GM12878 (cell line): ENCODE measurements around the gene PAX2. TPM values are rescaled to one million over a fixed set of nuclear protein-coding genes. Genes with fewer than 3 reads are reported as not detected.

ENCODE experiments used
- ATAC-seq: fragments of 200-7000 bp; cut with Tn5 transposase; 3 replicates; pipeline ENCODE4 v1.9.1; 2020; ENCODE audit warnings: mild to moderate bottlenecking, moderate library complexity
- BruUV-seq: library from RNA; stranded (reverse); fragments of 400-500 nt; replicated peaks from 2 replicates; lab custom pipeline; 2021; lab: Mats Ljungman, UMichigan
- CTCF ChIA-PET: fragments of 300-600 bp; sonication (Branson Sonifier 250); formaldehyde crosslinking; extraction: SDS; loops from one replicate; lab custom pipeline; 2021; ENCODE audit warnings: inconsistent platforms; lab: Yijun Ruan, JAX
- POLR2A ChIA-PET: fragments of 350-600 bp; formaldehyde crosslinking; extraction: SDS; loops from one replicate; lab custom pipeline; 2021; ENCODE audit warnings: inconsistent platforms; lab: Charles Lee
- RAD21 ChIA-PET: fragments of 300-600 bp; sonication (Branson Sonifier 250); formaldehyde crosslinking; loops from one replicate; lab custom pipeline; 2023; ENCODE audit warnings: antibody characterized with exemption; ENCODE audit not compliant: unreplicated experiment; lab: Charles Lee
- SMC1A ChIA-PET: fragments of 300-600 bp; sonication (Branson Sonifier 250); formaldehyde crosslinking; loops from one replicate; lab custom pipeline; 2023; ENCODE audit not compliant: unreplicated experiment, uncharacterized antibody; lab: Charles Lee
- DNase-seq: peaks from one replicate; pipeline ENCODE4 v3.0.0-alpha.2; 2011; ENCODE audit warnings: low read depth, low spot score
- FAIRE-seq: peaks from 3 replicates; lab custom pipeline; 2011; peaks lifted over from hg19 to GRCh38; lab: Jason Lieb, UNC
- H2AFZ ChIP-seq: 2 replicates; pipeline ENCODE4 v1.6.0; 2011; ENCODE audit warnings: low read depth, low read length, control low read depth; ENCODE audit not compliant: control insufficient read depth
- H3K27ac ChIP-seq: 2 replicates; pipeline ENCODE4 v1.5.1; 2011; ENCODE audit warnings: control low read depth; ENCODE audit not compliant: control insufficient read depth, insufficient read depth
- H3K27me3 ChIP-seq, 2 experiments: replicated peaks in 1 of 2; 2 replicates each; pipeline versions ENCODE4 v1.6.0 to v1.6.1; 2011; ENCODE audit warnings: low read length in 1 of 2; ENCODE audit not compliant: control insufficient read depth in 2 of 2, insufficient read depth in 2 of 2
- H3K36me3 ChIP-seq, 2 experiments: 2 replicates each; pipeline ENCODE4 v1.5.1; 2011; ENCODE audit warnings: low read length in 1 of 2; ENCODE audit not compliant: control insufficient read depth in 2 of 2, insufficient read depth in 2 of 2
- H3K4me1 ChIP-seq: 2 replicates; pipeline ENCODE4 v1.6.1; 2011; ENCODE audit warnings: mild to moderate bottlenecking, low read length, moderate library complexity, mixed read lengths; ENCODE audit not compliant: control insufficient read depth, insufficient read depth
- H3K4me2 ChIP-seq: 2 replicates; pipeline ENCODE4 v1.6.0; 2011; ENCODE audit warnings: control low read depth; ENCODE audit not compliant: control insufficient read depth, insufficient read depth
- H3K4me3 ChIP-seq: fragments of 200-600 bp; sonication (generic); 2 replicates; pipeline ENCODE4 v1.5.1; 2016
- H3K79me2 ChIP-seq: 2 replicates; pipeline ENCODE4 v1.6.0; 2011; ENCODE audit warnings: low read length; ENCODE audit not compliant: control insufficient read depth, insufficient read depth
- H3K9ac ChIP-seq: 2 replicates; pipeline ENCODE4 v1.8.0; 2011; ENCODE audit warnings: low read length, control low read depth, mixed read lengths; ENCODE audit not compliant: control insufficient read depth, insufficient read depth
- H3K9me3 ChIP-seq: replicated peaks from 3 replicates; pipeline ENCODE4 v1.5.1; 2011; ENCODE audit warnings: mild to moderate bottlenecking, low read length; ENCODE audit not compliant: control insufficient read depth, insufficient read depth
- H4K20me1 ChIP-seq: 2 replicates; pipeline ENCODE4 v1.6.0; 2011; ENCODE audit not compliant: control insufficient read depth, insufficient read depth
- ATF7 ChIP-seq: fragments of 450-650 bp; IDR thresholded peaks from 2 replicates; pipeline ENCODE4 v1.6.1; 2016; ENCODE audit warnings: low read depth, mild to moderate bottlenecking
- CEBPZ ChIP-seq: fragments of 150-350 bp; IDR thresholded peaks from 2 replicates; pipeline ENCODE4 v1.6.1; 2016; ENCODE audit warnings: low read depth, low read length
- CHD2 ChIP-seq: IDR thresholded peaks from 2 replicates; pipeline ENCODE4 v1.6.1; 2011; ENCODE audit warnings: low read depth, low read length, improper control_type of control experiment, borderline replicate concordance
- JUND ChIP-seq: IDR thresholded peaks from 2 replicates; pipeline ENCODE4 v1.6.1; 2012; ENCODE audit warnings: low read depth, mild to moderate bottlenecking, low read length, improper control_type of control experiment, moderate library complexity
- NR2C1 ChIP-seq: fragments of 450-650 bp; IDR thresholded peaks from 2 replicates; pipeline ENCODE4 v1.6.1; 2017; ENCODE audit warnings: antibody characterized with exemption, mild to moderate bottlenecking, moderate library complexity
- PAX8 ChIP-seq: fragments of 450-650 bp; IDR thresholded peaks from 2 replicates; pipeline ENCODE4 v1.6.1; 2017; ENCODE audit warnings: mild to moderate bottlenecking, moderate library complexity
- RELA ChIP-seq: fragments of 450-650 bp; IDR thresholded peaks from 2 replicates; pipeline ENCODE4 v1.8.0; 2014; ENCODE audit warnings: borderline replicate concordance; ENCODE audit not compliant: partially characterized antibody
- RELB ChIP-seq: fragments of 450-650 bp; IDR thresholded peaks from 2 replicates; pipeline ENCODE4 v1.6.1; 2017; ENCODE audit warnings: low read depth, mild to moderate bottlenecking, moderate library complexity
- WGBS: methylation state at CpG from one replicate; pipeline ENCODE4 v1.1.6; 2016; ENCODE audit warnings: low lambda C conversion rate; ENCODE audit not compliant: insufficient replicate concordance, insufficient coverage; ENCODE audit errors: missing lambda C conversion rate; 5-methylcytosine and 5-hydroxymethylcytosine counted together
- in situ Hi-C: fragments of 300-500 bp; cut with MboI; formaldehyde crosslinking; loops from 9 replicates; pipeline ENCODE4 v1.14.3; 2018; ENCODE audit warnings: mixed read lengths
- intact Hi-C: fragments of 100-400 bp; cut with micrococcal nuclease; formaldehyde crosslinking; loops from one replicate; pipeline ENCODE4 v1.14.2; 2022; ENCODE audit not compliant: unreplicated experiment
- polyA plus RNA-seq, 11 experiments: library from polyadenylated mRNA; depleted of rRNA in 4 of 11; unstranded in 6 of 11; stranded (reverse) in 5 of 11; fragments of >200 nt; fragmentation: Nextera tagmentation in 4 of 11; fragmentation: Illumina TruSeq in 1 of 11; extraction: Ambion mirVana in 4 of 11; extraction: Trizol in 1 of 11; gene quantifications; 1 replicate in 1 of 11; 2 replicates in 10 of 11; pipeline versions ENCODE4 v1.2.1 to v1.2.3, GENCODE V29; 2011 to 2016; ENCODE audit warnings: inconsistent platforms in 2 of 11, missing spikeins in 2 of 11, low read depth in 1 of 11
- total RNA-seq, 4 experiments: library from RNA; depleted of rRNA in 3 of 4; stranded (reverse); fragments of >200 nt in 3 of 4; fragmentation: Illumina TruSeq in 1 of 4; extraction: Trizol in 1 of 4; gene quantifications; 2 replicates each; pipeline versions ENCODE4 v1.2.1 to v1.2.3, GENCODE V29; 2013 to 2021
- TF ChIP-seq, protein P1 (sequence below): IDR thresholded peaks from 2 replicates; pipeline ENCODE4 v1.6.1; 2012; ENCODE audit warnings: low read depth, low read length, improper control_type of control experiment

PAX2 gene
- total and polyA plus RNA-seq, 10 of the 15 experiments (the other 5 are each of a cell fraction or from before 2014, with no cell fraction given), result not detected

GRCh38 chr10:100806356-100806645, 60.9 kb downstream of the PAX2 start:
- no TSS peak for BruUV-seq
- Histone ChIP-seq H4K20me1 (no peaks in the 10 kb centered on the region), H3K4me2 (no peak overlapping the region), H3K4me3 (no peak overlapping the region), H2AFZ (no peak overlapping the region), H3K27ac (no peak overlapping the region), H3K9me3 (no peaks in the 10 kb centered on the region), H3K9ac (no peak overlapping the region), H3K36me3 (no peaks in the 10 kb centered on the region), H3K4me1 (no peaks in the 10 kb centered on the region), H3K79me2 (no peaks in the 10 kb centered on the region), H3K27me3 (peaks cover 3 to 19% of the 10 kb centered on the region in 2 experiments; a peak in 3 of 4 replicates)
- intact Hi-C loops (no loop called here), in situ Hi-C loops (no loop called here)
- ChIA-PET POLR2A (no interaction called here), SMC1A (no interaction called here), RAD21 (no interaction called here), CTCF (no interaction called here)
- WGBS, result 38% methylated on average over 8 of the region's 8 CpGs
- no peak for TF ChIP-seq ATF7
- FAIRE-seq (no peak), DNase-seq (no peak), ATAC-seq (no peak)

DNA sequence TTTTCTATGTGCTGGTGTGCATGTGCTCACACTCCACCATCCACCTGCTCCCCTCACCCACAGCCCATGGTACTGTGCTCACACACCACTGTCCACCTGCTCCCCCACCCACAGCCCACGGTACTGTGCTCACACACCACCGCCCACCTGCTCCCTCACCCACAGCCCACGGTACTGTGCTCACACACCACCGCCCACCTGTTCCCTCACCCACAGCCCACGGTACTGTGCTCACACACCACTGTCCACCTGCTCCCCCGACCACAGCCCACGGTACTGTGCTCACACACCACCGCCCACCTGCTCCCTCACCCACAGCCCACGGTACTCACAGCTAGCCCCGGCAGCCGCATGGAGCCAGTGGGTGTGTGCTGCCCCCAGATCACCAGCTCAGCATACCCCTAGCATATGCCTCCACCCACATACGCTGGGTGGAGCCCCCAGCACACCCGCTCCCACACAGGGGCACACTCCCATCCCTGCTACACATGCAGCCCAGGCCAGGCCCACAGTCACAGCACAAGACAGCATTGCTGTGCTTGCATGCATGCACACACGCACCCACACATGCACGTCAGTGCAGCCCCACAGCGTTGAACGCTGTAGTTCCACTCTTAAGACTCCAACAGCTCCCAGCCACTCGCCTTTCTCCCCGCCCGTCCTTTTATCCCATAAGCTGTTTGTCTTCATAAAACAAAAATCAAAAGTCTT, 62.0 kb downstream of the PAX2 start:
- peaks cover 3 to 19% of the 10 kb centered on the region in 2 experiments; a peak in 3 of 4 replicates for H3K27me3 ChIP-seq
- ATAC-seq (no peak), DNase-seq (no peak), FAIRE-seq (no peak)
- 20% methylated on average over 20 of the region's 20 CpGs for WGBS
- intact Hi-C loops (no loop called here), in situ Hi-C loops (no loop called here)
- RAD21 ChIA-PET, result no interaction called here
- CTCF ChIA-PET, result no interaction called here
- no peak overlapping the region for H3K4me3 ChIP-seq
- no TSS peak for BruUV-seq
- H3K9me3 ChIP-seq, result no peaks in the 10 kb centered on the region
- POLR2A ChIA-PET, result no interaction called here
- no peaks in the 10 kb centered on the region for H3K36me3 ChIP-seq
- H3K9ac ChIP-seq, result no peak overlapping the region
- H4K20me1 ChIP-seq, result no peaks in the 10 kb centered on the region
- no peak overlapping the region for H2AFZ ChIP-seq
- H3K4me1 ChIP-seq, result no peaks in the 10 kb centered on the region
- H3K79me2 ChIP-seq, result no peaks in the 10 kb centered on the region
- SMC1A ChIA-PET, result no interaction called here
- no peak overlapping the region for H3K27ac ChIP-seq
- H3K4me2 ChIP-seq, result no peak overlapping the region
- TF ChIP-seq CEBPZ (no peak), CHD2 (no peak), JUND (no peak), RELA (no peak), RELB (no peak), NR2C1 (no peak), PAX8 (no peak)
- TF ChIP-seq, protein P1, sequence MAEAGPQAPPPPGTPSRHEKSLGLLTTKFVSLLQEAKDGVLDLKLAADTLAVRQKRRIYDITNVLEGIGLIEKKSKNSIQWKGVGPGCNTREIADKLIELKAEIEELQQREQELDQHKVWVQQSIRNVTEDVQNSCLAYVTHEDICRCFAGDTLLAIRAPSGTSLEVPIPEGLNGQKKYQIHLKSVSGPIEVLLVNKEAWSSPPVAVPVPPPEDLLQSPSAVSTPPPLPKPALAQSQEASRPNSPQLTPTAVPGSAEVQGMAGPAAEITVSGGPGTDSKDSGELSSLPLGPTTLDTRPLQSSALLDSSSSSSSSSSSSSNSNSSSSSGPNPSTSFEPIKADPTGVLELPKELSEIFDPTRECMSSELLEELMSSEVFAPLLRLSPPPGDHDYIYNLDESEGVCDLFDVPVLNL, result no peak
